Uterus (tissue), 4 donors: ENCODE measurements around the gene TBP. TPM values are rescaled to one million over a fixed set of nuclear protein-coding genes. Genes with fewer than 3 reads are reported as not detected.

ENCODE experiments used
- DNase-seq, 2 donors: peaks; one replicate each; pipeline ENCODE4 v3.0.0-alpha.2; 2019 to 2020
- H3K27ac ChIP-seq, 2 donors: fragments of 200-600 bp; sonication (generic); 1 replicate in 1 of 2; 2 replicates in 1 of 2; pipeline ENCODE4 v1.5.1; 2016 to 2018
- H3K27me3 ChIP-seq, 2 donors: fragments of 200-600 bp; sonication (generic); one replicate each; pipeline ENCODE4 v1.5.1; 2018 to 2019; ENCODE audit warnings: control low read depth in 1 of 2
- H3K36me3 ChIP-seq, 2 donors: fragments of 200-600 bp; sonication (generic); one replicate each; pipeline ENCODE4 v1.5.1; 2019; ENCODE audit warnings: control low read depth in 1 of 2
- H3K4me1 ChIP-seq, 2 donors: fragments of 200-600 bp; sonication (generic); one replicate each; pipeline ENCODE4 v1.5.1; 2018 to 2019; ENCODE audit warnings: control low read depth in 1 of 2
- H3K4me3 ChIP-seq, 2 donors: fragments of 200-600 bp; sonication (generic); 1 replicate in 1 of 2; 2 replicates in 1 of 2; pipeline ENCODE4 v1.5.1; 2018 to 2019; ENCODE audit warnings: mild to moderate bottlenecking in 1 of 2
- H3K9me3 ChIP-seq, 2 donors: fragments of 200-600 bp; sonication (generic); one replicate each; pipeline ENCODE4 v1.5.1; 2019; ENCODE audit warnings: control low read depth in 1 of 2
- POLR2A ChIP-seq, 2 donors: fragments of 450-650 bp; IDR thresholded peaks; one replicate each; pipeline ENCODE4 v1.6.1; 2016; ENCODE audit warnings: antibody characterized with exemption in 2 of 2, mild to moderate bottlenecking in 1 of 2, moderate library complexity in 1 of 2
- intact Hi-C: fragments of 100-400 bp; cut with DNase I; formaldehyde crosslinking; loops from one replicate; pipeline ENCODE4 v1.15.1; 2023; ENCODE audit warnings: low total_unique reads
- total RNA-seq, 4 donors: library from RNA; depleted of rRNA in 3 of 4; stranded (reverse); fragments of >200 nt in 3 of 4; gene quantifications; one replicate each; pipeline versions ENCODE4 v1.1.0 to v1.2.4, GENCODE V29; 2014 to 2023
- TF ChIP-seq, protein P1 (sequence below), 4 experiments: fragments of 200-600 bp in 2 of 4; fragments of 450-650 bp in 2 of 4; sonication (generic) in 2 of 4; IDR thresholded peaks; one replicate each; pipeline ENCODE4 v1.5.1; 2016 to 2019; ENCODE audit warnings: antibody characterized with exemption in 4 of 4, mild to moderate bottlenecking in 2 of 4, moderate library complexity in 1 of 4
- donor health status: DM: yes; HTN: yes; CAD: no.

The TBP gene
- total RNA-seq, 4 donors from 2014 or later: 1.8 to 50.6 (median 16.3) TPM

DNA sequence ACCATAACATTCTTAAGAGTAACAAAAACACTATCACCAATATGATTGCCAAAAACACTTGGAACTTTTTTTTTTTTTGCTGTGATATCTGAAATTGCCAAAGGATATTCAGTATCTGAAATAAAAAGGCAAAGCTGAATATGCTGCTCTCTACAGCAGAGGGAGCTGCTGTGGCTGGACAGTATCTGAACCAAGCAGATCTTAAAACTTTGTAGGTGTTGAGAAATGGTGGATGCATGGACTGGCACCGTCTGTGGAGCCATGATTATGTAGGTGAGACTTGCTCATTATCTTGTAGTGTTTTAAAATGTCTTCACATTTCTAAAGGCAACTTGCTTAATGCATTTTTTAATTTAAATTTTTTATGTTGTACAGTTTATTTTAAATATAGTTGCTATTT is 21.1 kb downstream of the TBP start:
- Histone ChIP-seq H3K4me1 (no peaks in the 10 kb centered on the region), H3K36me3 (no peaks in the 10 kb centered on the region), H3K27me3 (no peaks in the 10 kb centered on the region), H3K4me3 (no peak overlapping the region), H3K27ac (no peak overlapping the region), H3K9me3 (no peaks in the 10 kb centered on the region)
- DNase-seq: no peak
- intact Hi-C loops: no loop called here
- no peak for TF ChIP-seq POLR2A (IDR thresholded peaks at IDR 0.05)
- TF ChIP-seq, protein P1, sequence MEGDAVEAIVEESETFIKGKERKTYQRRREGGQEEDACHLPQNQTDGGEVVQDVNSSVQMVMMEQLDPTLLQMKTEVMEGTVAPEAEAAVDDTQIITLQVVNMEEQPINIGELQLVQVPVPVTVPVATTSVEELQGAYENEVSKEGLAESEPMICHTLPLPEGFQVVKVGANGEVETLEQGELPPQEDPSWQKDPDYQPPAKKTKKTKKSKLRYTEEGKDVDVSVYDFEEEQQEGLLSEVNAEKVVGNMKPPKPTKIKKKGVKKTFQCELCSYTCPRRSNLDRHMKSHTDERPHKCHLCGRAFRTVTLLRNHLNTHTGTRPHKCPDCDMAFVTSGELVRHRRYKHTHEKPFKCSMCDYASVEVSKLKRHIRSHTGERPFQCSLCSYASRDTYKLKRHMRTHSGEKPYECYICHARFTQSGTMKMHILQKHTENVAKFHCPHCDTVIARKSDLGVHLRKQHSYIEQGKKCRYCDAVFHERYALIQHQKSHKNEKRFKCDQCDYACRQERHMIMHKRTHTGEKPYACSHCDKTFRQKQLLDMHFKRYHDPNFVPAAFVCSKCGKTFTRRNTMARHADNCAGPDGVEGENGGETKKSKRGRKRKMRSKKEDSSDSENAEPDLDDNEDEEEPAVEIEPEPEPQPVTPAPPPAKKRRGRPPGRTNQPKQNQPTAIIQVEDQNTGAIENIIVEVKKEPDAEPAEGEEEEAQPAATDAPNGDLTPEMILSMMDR (IDR thresholded peaks at IDR 0.05): no peak

DNA sequence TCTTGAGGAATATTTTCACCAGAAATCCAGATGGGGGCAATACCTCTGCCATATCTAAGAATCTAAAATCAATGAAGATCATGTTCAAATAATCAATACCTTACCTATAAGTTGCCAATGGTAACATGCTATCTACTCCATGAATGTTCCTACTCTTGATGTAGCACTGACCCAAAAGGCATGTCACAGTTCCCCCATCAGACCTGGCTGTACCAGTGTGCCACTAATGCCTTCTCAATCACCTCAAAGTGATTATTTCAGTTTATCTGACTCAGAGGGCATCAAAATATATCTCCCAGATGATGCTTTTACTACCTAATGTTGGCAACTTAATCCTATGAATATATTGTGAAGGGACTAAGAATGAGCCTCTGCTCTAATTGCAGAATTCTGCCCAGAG is 24.7 kb downstream of the TBP start:
- intact Hi-C loops: no loop called here
- DNase-seq: no peak
- Histone ChIP-seq H3K4me3 (no peak overlapping the region), H3K27ac (no peak overlapping the region), H3K27me3 (no peaks in the 10 kb centered on the region), H3K9me3 (no peaks in the 10 kb centered on the region), H3K4me1 (no peaks in the 10 kb centered on the region), H3K36me3 (no peaks in the 10 kb centered on the region)
- TF ChIP-seq, protein P1 (IDR thresholded peaks at IDR 0.05): no peak
- no peak for TF ChIP-seq POLR2A (IDR thresholded peaks at IDR 0.05)

DNA sequence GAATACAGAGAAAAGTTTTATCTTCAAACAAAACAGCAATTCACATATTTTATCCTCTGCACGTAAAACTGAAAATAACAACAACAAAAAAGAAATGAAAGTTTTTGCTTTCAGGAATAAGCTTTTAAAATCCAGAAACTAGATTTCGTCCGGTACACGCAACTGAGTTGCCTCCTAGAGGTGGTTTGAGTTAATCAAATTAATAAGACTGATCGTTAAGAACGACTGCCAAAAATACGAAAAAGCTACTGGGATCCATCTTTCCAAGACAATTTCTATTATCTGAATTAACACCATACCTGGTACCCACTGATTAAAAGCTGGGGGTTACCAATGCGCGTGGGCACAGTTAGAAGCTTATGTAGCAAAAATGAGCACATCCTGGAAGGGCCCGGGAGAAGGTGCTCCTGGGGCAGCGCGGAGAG is 29.6 kb downstream of the TBP start:
- TF ChIP-seq, protein P1 (IDR thresholded peaks at IDR 0.05): no peak
- no peak for TF ChIP-seq POLR2A (IDR thresholded peaks at IDR 0.05)
- intact Hi-C loops: no loop called here
- Histone ChIP-seq H3K9me3 (no peaks in the 10 kb centered on the region), H3K36me3 (no peaks in the 10 kb centered on the region), H3K4me1 (no peaks in the 10 kb centered on the region), H3K27me3 (no peaks in the 10 kb centered on the region), H3K27ac (peak overlapping the region; percentile 82 to 88), H3K4me3 (peak overlapping the region; percentile 69 to 85)
- DNase-seq: no peak

DNA sequence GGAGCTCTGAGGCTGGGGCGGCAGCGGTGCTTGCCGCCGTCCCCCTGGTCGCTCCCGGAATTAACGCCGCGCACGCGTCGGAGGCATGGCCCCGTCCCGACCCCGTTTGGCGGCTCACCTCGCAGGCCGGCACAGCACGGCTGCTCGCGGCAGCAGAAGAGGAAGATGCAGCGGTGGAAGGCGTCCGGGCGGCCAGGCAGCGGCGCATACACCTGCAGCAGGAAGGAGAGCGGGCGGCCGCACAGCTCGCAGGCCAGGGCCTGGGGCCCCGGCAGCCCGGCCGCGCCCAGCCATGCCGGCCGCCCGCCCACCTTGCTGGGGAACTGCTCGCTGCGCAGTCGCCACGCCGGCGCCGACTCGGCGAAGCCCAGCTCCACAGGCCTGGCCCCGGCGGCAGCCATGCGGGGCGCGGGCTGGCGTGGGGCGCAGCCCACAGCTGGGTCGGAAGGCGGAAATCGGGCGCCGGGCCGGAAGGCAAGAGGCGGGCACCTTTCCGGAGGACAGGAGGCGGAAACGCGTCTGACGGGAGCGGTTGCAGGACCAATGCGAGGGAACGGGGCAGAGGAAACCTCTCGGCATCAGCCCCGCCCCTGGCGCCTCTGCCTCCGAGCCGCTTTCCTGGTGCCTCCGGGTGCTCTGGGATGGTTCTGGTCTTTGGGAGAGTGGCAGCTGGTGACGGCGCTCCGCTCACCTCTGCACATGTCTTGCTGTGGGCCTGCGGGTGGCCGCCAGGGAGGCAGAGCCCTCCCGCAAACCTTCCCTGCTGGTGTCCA is 30.2 kb downstream of the TBP start, which contains the start of gene PDCD2:
Gene PDCD2, minus strand, starts transcription at position 457 of the 773 bp plus-strand sequence. Its CDS starts 56 bp downstream, at position 401.
- peak; percentile 88 to 89 for DNase-seq
- no peaks in the 10 kb centered on the region for H3K4me1 ChIP-seq
- intact Hi-C loops: no loop called here
- peak within 1 kb of the TSS; percentile 69 to 85 for H3K4me3 ChIP-seq
- TF ChIP-seq POLR2A (IDR thresholded peaks at IDR 0.05): peak in 1 of 2 donors; percentile 78
- TF ChIP-seq, protein P1 (IDR thresholded peaks at IDR 0.05): peak in 1 of 4 experiments; percentile 3
- no peaks in the 10 kb centered on the region for H3K36me3 ChIP-seq
- no peaks in the 10 kb centered on the region for H3K9me3 ChIP-seq
- H3K27ac ChIP-seq: peak within 1 kb of the TSS; percentile 82 to 88
- H3K27me3 ChIP-seq: no peaks in the 10 kb centered on the region

DNA sequence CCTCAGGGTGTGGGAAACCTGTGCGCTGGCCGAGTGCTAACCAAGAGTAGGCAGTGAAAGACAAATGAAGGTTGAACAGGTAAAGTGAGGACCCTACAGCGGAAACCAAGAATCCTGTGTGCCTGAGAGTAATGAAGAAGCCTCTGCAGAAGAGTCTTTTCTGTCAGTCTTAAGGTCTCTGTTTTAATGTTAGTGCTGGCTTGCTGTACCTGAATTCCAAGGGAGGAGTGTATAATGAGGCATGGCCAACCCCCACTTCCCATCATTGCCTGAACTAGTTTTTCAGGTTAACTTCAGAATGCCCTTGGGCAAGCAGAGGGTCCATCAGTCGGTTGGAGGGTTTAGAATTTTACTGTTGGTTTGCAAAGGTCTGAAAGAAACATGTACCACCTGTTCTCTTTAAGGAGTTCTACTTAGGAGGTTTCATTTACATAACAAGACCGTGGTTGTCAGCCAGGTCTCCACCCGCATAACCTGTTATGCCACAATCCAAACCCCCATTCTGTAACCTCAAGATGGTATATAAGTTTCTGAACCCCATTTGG is 30.9 kb downstream of the TBP start:
- H3K27ac ChIP-seq: peak overlapping the region; percentile 82 to 88
- no peaks in the 10 kb centered on the region for H3K27me3 ChIP-seq
- no peak for TF ChIP-seq POLR2A (IDR thresholded peaks at IDR 0.05)
- TF ChIP-seq, protein P1 (IDR thresholded peaks at IDR 0.05): peak in 1 of 4 experiments; percentile 1
- no peak for DNase-seq
- no peaks in the 10 kb centered on the region for H3K9me3 ChIP-seq
- no peaks in the 10 kb centered on the region for H3K36me3 ChIP-seq
- peak overlapping the region; percentile 69 to 85 for H3K4me3 ChIP-seq
- intact Hi-C loops: no loop called here
- no peaks in the 10 kb centered on the region for H3K4me1 ChIP-seq
